Measurements from ENCODE around the gene PPP1R36. TPM values are rescaled to one million over a fixed set of nuclear protein-coding genes. Genes with fewer than 3 reads are reported as not detected.
"Not testable (repeated sequence)": the region's sequence is repeated elsewhere in the genome, so short reads cannot be mapped to it uniquely, and the experiment has no call there.

PPP1R36 gene
- total and polyA plus RNA-seq, 5 donors from 2014 or later, result 0.28 to 0.32 TPM; not detected in 3

DNA sequence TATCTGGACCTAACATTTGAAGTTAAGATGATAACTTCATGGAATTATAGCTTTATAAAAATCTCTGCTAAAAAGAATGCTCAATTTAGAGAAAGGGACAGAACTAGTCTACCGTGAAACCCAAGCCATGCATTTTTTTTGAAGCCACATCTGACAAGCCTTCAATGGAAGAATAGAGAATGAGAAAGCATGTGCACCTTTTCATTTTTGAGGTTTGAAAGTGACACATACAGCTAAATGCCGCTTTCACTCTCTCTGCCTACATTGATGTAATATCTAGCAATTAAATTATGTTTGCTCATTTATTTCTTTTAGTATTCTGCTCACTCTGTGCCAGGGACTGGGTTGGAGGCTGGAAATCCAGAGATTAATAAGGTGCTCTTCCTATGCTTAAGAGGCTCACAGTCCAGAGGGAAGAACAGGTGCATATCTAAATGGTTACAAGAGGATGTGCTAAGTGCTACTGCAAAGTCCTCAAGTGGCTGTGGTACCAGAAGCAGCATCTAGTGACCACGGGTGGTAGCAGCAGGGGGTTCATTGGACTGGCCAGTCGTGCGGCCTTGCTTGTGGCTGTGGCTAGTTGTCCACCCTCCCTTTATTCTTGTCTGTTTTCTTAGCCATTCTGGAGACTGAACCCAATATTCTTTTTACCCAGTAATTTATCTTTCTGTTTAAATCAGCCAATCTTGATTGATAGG, 60.4 kb downstream of the PPP1R36 start:
- ATAC-seq (ENCODE audit: low read depth in 2 of 2), result no peak
- Histone ChIP-seq H3K27me3 (ENCODE audit: control insufficient read depth, insufficient read depth, low read length) (no peaks in the 10 kb centered on the region), H3K36me3 (ENCODE audit: control insufficient read depth, insufficient read depth, low read length) (no peaks in the 10 kb centered on the region), H3K9me3 (ENCODE audit: control insufficient read depth in 2 of 2, low read length in 2 of 2) (no peaks in the 10 kb centered on the region), H3K27ac (ENCODE audit: insufficient read depth, low read length, poor library complexity, severe bottlenecking) (no peak overlapping the region), H3K4me1 (ENCODE audit: control insufficient read depth, insufficient read depth, low read length, poor library complexity, severe bottlenecking) (no peaks in the 10 kb centered on the region), H3K4me3 (ENCODE audit: low read depth, low read length) (no peak overlapping the region)
- H3K4me3 Mint-ChIP-seq, result no peak overlapping the region
- H3K4me1 Mint-ChIP-seq, result no peaks in the 10 kb centered on the region
- DNase-seq, result no peak
- H3K36me3 Mint-ChIP-seq, result no peaks in the 10 kb centered on the region
- H3K9me3 Mint-ChIP-seq, result no peaks in the 10 kb centered on the region
- H3K27ac Mint-ChIP-seq, result no peak overlapping the region
- peaks cover 24% of the 10 kb centered on the region for H3K27me3 Mint-ChIP-seq

DNA sequence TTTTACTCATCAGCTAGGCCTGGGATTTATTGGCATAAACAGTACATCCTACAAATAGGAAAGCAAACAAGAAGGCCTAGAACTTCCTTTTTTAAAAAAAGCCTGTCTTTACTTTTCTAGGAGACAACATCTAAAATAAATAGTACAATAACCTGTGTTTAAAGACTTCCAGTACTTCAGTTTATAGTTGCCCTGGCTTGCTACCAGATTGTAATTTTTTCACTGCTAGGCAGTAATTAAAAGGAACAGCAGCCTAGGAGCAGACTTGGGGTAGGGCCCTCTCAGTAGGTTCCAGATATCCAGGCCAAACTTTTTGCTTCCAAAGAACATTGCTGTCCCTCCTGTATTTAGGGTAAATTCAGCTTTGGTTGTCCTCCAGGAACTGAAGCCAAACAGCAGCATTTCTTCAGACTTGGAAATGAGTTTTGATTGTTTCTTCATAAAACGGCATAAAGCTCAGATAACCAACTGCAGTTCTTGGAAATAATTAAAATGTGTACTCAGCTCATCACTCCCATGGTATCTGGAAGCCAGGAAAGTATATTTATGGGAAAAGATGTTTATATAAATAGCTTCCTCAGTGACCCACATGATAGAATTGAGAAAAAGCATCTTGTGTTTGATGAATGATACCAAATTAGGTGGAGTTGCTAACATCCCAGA, 61.7 kb downstream of the PPP1R36 start:
- no peak for ATAC-seq (ENCODE audit: low read depth in 2 of 2)
- Histone ChIP-seq H3K27me3 (ENCODE audit: control insufficient read depth, insufficient read depth, low read length) (no peaks in the 10 kb centered on the region), H3K9me3 (ENCODE audit: control insufficient read depth in 2 of 2, low read length in 2 of 2) (no peaks in the 10 kb centered on the region), H3K36me3 (ENCODE audit: control insufficient read depth, insufficient read depth, low read length) (no peaks in the 10 kb centered on the region), H3K27ac (ENCODE audit: insufficient read depth, low read length, poor library complexity, severe bottlenecking) (no peak overlapping the region), H3K4me3 (ENCODE audit: low read depth, low read length) (no peak overlapping the region), H3K4me1 (ENCODE audit: control insufficient read depth, insufficient read depth, low read length, poor library complexity, severe bottlenecking) (no peaks in the 10 kb centered on the region)
- no peak overlapping the region for H3K4me3 Mint-ChIP-seq
- no peaks in the 10 kb centered on the region for H3K4me1 Mint-ChIP-seq
- DNase-seq, result no peak
- H3K27me3 Mint-ChIP-seq, result peaks cover 18% of the 10 kb centered on the region
- H3K36me3 Mint-ChIP-seq, result no peaks in the 10 kb centered on the region
- H3K27ac Mint-ChIP-seq, result no peak overlapping the region
- no peaks in the 10 kb centered on the region for H3K9me3 Mint-ChIP-seq

GRCh38 chr14:64612021-64612380, 62.2 kb downstream of the PPP1R36 start:
- no peak overlapping the region for H3K4me3 Mint-ChIP-seq
- H3K9me3 Mint-ChIP-seq, result no peaks in the 10 kb centered on the region
- H3K36me3 Mint-ChIP-seq, result no peaks in the 10 kb centered on the region
- no peaks in the 10 kb centered on the region for H3K27me3 ChIP-seq (ENCODE audit: control insufficient read depth, insufficient read depth, low read length)
- H3K4me1 Mint-ChIP-seq, result no peaks in the 10 kb centered on the region
- H3K27me3 Mint-ChIP-seq, result peaks cover 15% of the 10 kb centered on the region
- no peaks in the 10 kb centered on the region for H3K9me3 ChIP-seq (ENCODE audit: control insufficient read depth in 2 of 2, low read length in 2 of 2)
- H3K36me3 ChIP-seq (ENCODE audit: control insufficient read depth, insufficient read depth, low read length), result no peaks in the 10 kb centered on the region
- ATAC-seq (ENCODE audit: low read depth in 2 of 2) (no peak), DNase-seq (no peak)
- H3K4me1 ChIP-seq (ENCODE audit: control insufficient read depth, insufficient read depth, low read length, poor library complexity, severe bottlenecking), result no peaks in the 10 kb centered on the region
- H3K27ac ChIP-seq (ENCODE audit: insufficient read depth, low read length, poor library complexity, severe bottlenecking), result no peak overlapping the region
- H3K4me3 ChIP-seq (ENCODE audit: low read depth, low read length), result no peak overlapping the region
- no peak overlapping the region for H3K27ac Mint-ChIP-seq

DNA sequence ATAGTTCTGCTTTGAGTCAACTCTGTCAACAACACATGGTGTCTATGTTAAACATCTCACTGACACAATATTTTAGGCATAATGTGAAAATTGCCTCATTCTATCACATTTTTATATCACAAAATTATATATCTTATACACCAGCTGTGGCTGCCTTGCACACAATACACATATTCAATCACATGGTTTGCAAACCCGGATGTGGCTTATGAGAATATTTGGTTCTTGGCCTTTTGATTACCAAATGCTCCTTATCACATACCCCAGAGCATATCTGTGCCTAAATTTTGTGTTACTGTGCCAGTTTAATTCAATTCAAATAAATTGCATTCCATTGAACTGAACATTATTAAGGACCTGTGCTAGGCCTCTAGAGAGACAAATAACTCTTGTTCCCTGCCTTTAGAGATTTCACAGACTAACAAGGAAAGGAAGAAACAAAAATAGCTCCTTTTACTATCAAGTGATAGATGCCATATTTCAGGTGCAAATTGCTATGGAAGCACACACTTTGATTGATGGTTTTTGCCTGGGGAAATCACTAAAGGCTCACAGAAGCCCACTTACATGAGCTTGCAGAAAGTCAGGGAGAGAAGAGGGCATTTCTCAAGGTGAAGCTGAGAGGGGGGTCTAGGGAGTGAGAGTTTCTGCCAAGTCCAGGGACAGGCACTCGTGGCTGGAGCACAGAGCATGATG, 63.4 kb downstream of the PPP1R36 start:
- Mint-ChIP-seq H3K27me3 (peaks cover 15% of the 10 kb centered on the region), H3K27ac (no peak overlapping the region), H3K4me3 (no peak overlapping the region), H3K36me3 (no peaks in the 10 kb centered on the region), H3K4me1 (no peaks in the 10 kb centered on the region), H3K9me3 (no peaks in the 10 kb centered on the region)
- Histone ChIP-seq H3K27me3 (ENCODE audit: control insufficient read depth, insufficient read depth, low read length) (no peaks in the 10 kb centered on the region), H3K4me3 (ENCODE audit: low read depth, low read length) (no peak overlapping the region), H3K36me3 (ENCODE audit: control insufficient read depth, insufficient read depth, low read length) (no peaks in the 10 kb centered on the region), H3K9me3 (ENCODE audit: control insufficient read depth in 2 of 2, low read length in 2 of 2) (no peaks in the 10 kb centered on the region), H3K27ac (ENCODE audit: insufficient read depth, low read length, poor library complexity, severe bottlenecking) (no peak overlapping the region), H3K4me1 (ENCODE audit: control insufficient read depth, insufficient read depth, low read length, poor library complexity, severe bottlenecking) (no peaks in the 10 kb centered on the region)
- ATAC-seq (ENCODE audit: low read depth in 2 of 2) (no peak), DNase-seq (no peak)

DNA sequence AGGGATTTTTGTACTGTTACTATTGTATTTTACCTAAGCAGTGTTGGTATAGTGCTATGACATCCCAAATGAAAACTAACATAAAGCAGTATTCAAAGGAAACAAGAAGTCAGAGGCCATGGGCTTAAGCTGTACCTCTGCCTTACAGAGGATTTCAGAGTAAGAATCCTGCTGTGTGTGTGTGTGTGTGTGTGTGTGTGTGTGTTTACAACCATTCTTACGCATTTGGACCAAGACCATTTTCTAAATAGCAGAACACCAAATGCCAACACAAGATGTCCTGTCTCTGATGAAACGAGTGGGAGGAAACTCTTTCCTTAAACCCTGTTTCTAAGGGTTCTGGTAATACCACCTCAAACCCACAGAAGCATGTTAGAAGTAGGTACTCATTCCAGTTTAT, 64.4 kb downstream of the PPP1R36 start:
- Mint-ChIP-seq H3K27ac (no peak overlapping the region), H3K4me1 (no peaks in the 10 kb centered on the region), H3K4me3 (no peak overlapping the region), H3K9me3 (no peaks in the 10 kb centered on the region), H3K27me3 (peaks cover 15% of the 10 kb centered on the region), H3K36me3 (no peaks in the 10 kb centered on the region)
- Histone ChIP-seq H3K9me3 (ENCODE audit: control insufficient read depth in 2 of 2, low read length in 2 of 2) (no peaks in the 10 kb centered on the region), H3K4me3 (ENCODE audit: low read depth, low read length) (no peak overlapping the region), H3K4me1 (ENCODE audit: control insufficient read depth, insufficient read depth, low read length, poor library complexity, severe bottlenecking) (no peaks in the 10 kb centered on the region), H3K27me3 (ENCODE audit: control insufficient read depth, insufficient read depth, low read length) (no peaks in the 10 kb centered on the region), H3K36me3 (ENCODE audit: control insufficient read depth, insufficient read depth, low read length) (no peaks in the 10 kb centered on the region), H3K27ac (ENCODE audit: insufficient read depth, low read length, poor library complexity, severe bottlenecking) (no peak overlapping the region)
- DNase-seq, result no peak
- ATAC-seq (ENCODE audit: low read depth in 2 of 2), result no peak

DNA sequence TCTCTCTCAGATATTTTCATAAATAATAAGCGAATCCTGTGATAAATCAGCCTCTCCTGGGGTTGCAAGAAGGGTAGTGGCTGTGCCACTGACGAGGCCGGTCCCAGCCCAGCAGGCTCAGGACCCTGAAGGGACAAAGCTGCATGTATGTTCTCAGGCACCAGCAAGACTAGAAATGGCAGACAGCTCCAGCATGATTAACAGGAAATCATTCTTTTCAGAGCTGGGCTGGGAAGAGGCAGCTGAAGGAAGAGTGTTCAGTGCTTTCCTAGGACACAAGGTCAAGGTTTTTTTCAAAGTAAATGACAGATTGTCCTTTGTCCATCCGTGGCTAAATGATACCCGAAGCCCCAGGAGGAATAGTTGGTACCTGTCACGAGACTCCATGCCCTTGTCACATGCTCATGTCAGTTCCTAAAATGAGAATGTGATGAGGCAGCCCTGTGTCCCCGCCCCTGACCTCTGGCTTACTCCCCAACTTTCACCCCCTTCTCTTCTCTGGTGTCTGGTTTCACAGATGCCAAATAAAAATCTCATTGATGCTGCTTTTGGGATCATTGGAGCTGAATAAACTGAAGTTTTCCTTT, 65.1 kb downstream of the PPP1R36 start:
- Mint-ChIP-seq H3K27ac (no peak overlapping the region), H3K27me3 (peaks cover 10% of the 10 kb centered on the region), H3K4me3 (no peak overlapping the region), H3K36me3 (no peaks in the 10 kb centered on the region), H3K4me1 (no peaks in the 10 kb centered on the region), H3K9me3 (no peaks in the 10 kb centered on the region)
- Histone ChIP-seq H3K36me3 (ENCODE audit: control insufficient read depth, insufficient read depth, low read length) (no peaks in the 10 kb centered on the region), H3K4me1 (ENCODE audit: control insufficient read depth, insufficient read depth, low read length, poor library complexity, severe bottlenecking) (no peaks in the 10 kb centered on the region), H3K4me3 (ENCODE audit: low read depth, low read length) (no peak overlapping the region), H3K27me3 (ENCODE audit: control insufficient read depth, insufficient read depth, low read length) (peaks cover 2% of the 10 kb centered on the region), H3K9me3 (ENCODE audit: control insufficient read depth in 2 of 2, low read length in 2 of 2) (no peaks in the 10 kb centered on the region), H3K27ac (ENCODE audit: insufficient read depth, low read length, poor library complexity, severe bottlenecking) (no peak overlapping the region)
- DNase-seq, result no peak
- ATAC-seq (ENCODE audit: low read depth in 2 of 2), result no peak

GRCh38 chr14:64617872-64618408, 68.2 kb downstream of the PPP1R36 start:
- H3K27ac Mint-ChIP-seq; H3K9me3 Mint-ChIP-seq; H3K36me3 ChIP-seq (ENCODE audit: control insufficient read depth, insufficient read depth, low read length); H3K36me3 Mint-ChIP-seq; H3K9me3 ChIP-seq (ENCODE audit: control insufficient read depth in 2 of 2, low read length in 2 of 2); H3K4me3 Mint-ChIP-seq; H3K4me3 ChIP-seq (ENCODE audit: low read depth, low read length); DNase-seq; H3K27me3 ChIP-seq (ENCODE audit: control insufficient read depth, insufficient read depth, low read length); H3K4me1 ChIP-seq (ENCODE audit: control insufficient read depth, insufficient read depth, low read length, poor library complexity, severe bottlenecking); H3K27ac ChIP-seq (ENCODE audit: insufficient read depth, low read length, poor library complexity, severe bottlenecking); H3K4me1 Mint-ChIP-seq; ATAC-seq (ENCODE audit: low read depth in 2 of 2): not testable (repeated sequence)
- peaks cover 14% of the 10 kb centered on the region for H3K27me3 Mint-ChIP-seq
